ENCODE measurements around the gene CACNG3.

Gene CACNG3

DNA sequence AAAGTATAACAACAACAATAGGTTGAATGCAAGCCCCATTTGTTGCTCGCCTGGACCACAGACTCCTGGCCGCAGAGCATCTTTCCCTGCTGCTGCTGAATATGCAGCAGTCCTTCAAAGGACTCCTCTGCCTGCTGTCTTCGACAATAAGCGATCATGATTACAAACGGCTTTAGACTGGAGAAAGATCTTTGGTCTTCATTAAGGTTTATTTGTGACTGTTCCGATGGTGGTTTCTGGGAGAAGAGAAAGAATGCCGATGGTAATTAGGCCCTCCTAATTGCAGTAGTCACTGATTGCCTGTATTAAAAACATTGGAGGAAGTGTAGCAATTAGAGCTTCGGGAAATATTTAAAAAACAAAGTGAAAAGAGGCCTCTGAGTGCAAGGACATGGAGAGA is 138.2 kb downstream of the CACNG3 start:
- Histone ChIP-seq H3K27me3 (ENCODE audit: control insufficient read depth, low read length) (no peaks in the 10 kb centered on the region), H3K4me1 (ENCODE audit: control insufficient read depth, low read length) (no peaks in the 10 kb centered on the region), H3K27ac (ENCODE audit: low read depth, low read length) (no peak overlapping the region), H3K9me3 (ENCODE audit: control insufficient read depth, insufficient read depth, low read length) (no peaks in the 10 kb centered on the region), H3K9me2 (replicated peaks; ENCODE audit: control insufficient read depth, low read length) (no peaks in the 10 kb centered on the region), H3K4me2 (ENCODE audit: low read length) (no peak overlapping the region), H3K4me3 (ENCODE audit: low read length) (no peak overlapping the region), H3K79me2 (ENCODE audit: control insufficient read depth, low read length) (no peaks in the 10 kb centered on the region), H3K36me3 (ENCODE audit: control insufficient read depth, low read length) (no peaks in the 10 kb centered on the region), H3F3A (ENCODE audit: control insufficient read depth, insufficient read depth) (no peaks in the 10 kb centered on the region), H4K20me1 (ENCODE audit: control insufficient read depth, insufficient read depth, low read depth, low read length) (no peaks in the 10 kb centered on the region)
- no peak for TF ChIP-seq EZH2phosphoT487 (IDR thresholded peaks at IDR 0.05; ENCODE audit: borderline replicate concordance, low read length)
- TF ChIP-seq, protein P1, sequence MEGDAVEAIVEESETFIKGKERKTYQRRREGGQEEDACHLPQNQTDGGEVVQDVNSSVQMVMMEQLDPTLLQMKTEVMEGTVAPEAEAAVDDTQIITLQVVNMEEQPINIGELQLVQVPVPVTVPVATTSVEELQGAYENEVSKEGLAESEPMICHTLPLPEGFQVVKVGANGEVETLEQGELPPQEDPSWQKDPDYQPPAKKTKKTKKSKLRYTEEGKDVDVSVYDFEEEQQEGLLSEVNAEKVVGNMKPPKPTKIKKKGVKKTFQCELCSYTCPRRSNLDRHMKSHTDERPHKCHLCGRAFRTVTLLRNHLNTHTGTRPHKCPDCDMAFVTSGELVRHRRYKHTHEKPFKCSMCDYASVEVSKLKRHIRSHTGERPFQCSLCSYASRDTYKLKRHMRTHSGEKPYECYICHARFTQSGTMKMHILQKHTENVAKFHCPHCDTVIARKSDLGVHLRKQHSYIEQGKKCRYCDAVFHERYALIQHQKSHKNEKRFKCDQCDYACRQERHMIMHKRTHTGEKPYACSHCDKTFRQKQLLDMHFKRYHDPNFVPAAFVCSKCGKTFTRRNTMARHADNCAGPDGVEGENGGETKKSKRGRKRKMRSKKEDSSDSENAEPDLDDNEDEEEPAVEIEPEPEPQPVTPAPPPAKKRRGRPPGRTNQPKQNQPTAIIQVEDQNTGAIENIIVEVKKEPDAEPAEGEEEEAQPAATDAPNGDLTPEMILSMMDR (IDR thresholded peaks at IDR 0.05; ENCODE audit: low read depth, low read length, poor library complexity, severe bottlenecking): no peak

DNA sequence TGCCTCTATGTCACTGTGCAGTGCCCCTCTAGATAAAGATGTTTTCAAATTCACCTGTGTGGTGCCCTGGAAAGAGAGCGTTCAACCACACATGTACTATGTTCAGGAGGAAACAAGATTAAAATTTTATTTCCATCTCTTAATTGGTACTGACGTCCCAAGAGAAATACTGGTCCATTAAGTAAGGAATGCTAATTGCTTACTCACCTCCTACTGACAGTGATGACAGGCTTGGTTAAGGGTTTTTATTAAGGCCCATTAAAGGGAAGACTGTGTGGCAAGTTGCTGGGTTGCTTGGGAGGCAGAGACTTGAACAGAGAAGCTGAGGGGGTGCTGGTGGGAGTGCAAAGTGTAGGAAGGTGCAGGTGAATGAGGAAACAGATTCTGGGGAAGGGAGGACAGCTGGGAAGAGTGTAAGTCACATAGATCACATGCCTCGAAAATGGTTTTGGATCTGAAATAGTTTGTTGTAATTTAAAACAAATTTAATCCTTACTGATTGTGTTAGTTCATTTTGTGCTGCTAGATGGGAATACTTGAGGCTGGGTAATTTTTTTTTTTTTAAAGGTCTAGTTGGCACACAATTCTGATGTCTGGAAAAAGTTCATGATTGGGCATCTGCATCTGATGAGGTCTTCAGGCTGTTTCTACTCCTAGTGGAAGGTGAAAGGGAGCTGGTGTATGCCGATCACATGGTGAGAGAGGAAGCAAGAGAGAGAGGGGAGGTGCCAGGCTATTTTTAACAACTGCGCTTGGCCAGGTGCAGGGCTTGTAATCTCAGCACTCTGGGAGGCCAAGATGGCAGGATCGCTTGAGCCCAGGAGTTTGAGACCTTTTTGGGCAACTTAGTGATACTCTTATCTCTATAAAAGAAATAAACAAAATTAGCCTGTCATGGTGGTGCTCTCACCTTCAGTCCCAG is 140.5 kb downstream of the CACNG3 start:
- no peaks in the 10 kb centered on the region for H3K9me2 ChIP-seq (replicated peaks; ENCODE audit: control insufficient read depth, low read length)
- H3K27me3 ChIP-seq (ENCODE audit: control insufficient read depth, low read length): no peaks in the 10 kb centered on the region
- no peaks in the 10 kb centered on the region for H4K20me1 ChIP-seq (ENCODE audit: control insufficient read depth, insufficient read depth, low read depth, low read length)
- H3K79me2 ChIP-seq (ENCODE audit: control insufficient read depth, low read length): no peaks in the 10 kb centered on the region
- no peaks in the 10 kb centered on the region for H3F3A ChIP-seq (ENCODE audit: control insufficient read depth, insufficient read depth)
- no peak overlapping the region for H3K27ac ChIP-seq (ENCODE audit: low read depth, low read length)
- H3K4me1 ChIP-seq (ENCODE audit: control insufficient read depth, low read length): no peaks in the 10 kb centered on the region
- H3K9me3 ChIP-seq (ENCODE audit: control insufficient read depth, insufficient read depth, low read length): no peaks in the 10 kb centered on the region
- no peak for TF ChIP-seq EZH2phosphoT487 (IDR thresholded peaks at IDR 0.05; ENCODE audit: borderline replicate concordance, low read length)
- TF ChIP-seq, protein P1 (IDR thresholded peaks at IDR 0.05; ENCODE audit: low read depth, low read length, poor library complexity, severe bottlenecking): no peak
- H3K4me3 ChIP-seq (ENCODE audit: low read length): no peak overlapping the region
- H3K4me2 ChIP-seq (ENCODE audit: low read length): no peak overlapping the region
- no peaks in the 10 kb centered on the region for H3K36me3 ChIP-seq (ENCODE audit: control insufficient read depth, low read length)

DNA sequence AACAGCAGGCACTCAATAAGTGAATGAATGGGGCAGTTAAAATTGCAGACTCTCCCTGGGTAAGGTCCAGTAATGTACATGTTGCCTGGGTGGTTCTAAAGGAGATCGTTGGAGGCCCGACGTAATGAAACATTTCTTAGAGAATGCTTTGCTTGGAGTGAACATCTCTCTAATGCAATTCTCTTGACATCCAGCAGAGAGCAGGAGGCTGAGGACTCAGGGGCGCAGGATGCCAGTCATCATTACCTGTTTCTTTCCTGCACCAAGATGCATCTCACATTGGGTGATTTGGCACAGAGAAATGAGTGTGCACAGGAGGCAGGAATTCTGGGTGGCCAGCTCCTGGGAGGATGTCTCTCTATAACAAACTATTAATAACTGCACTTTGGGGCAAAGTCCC is 152.9 kb downstream of the CACNG3 start:
- Histone ChIP-seq H3K9me3 (ENCODE audit: control insufficient read depth, insufficient read depth, low read length) (no peaks in the 10 kb centered on the region), H3K4me3 (ENCODE audit: low read length) (no peak overlapping the region), H3K4me2 (ENCODE audit: low read length) (no peak overlapping the region), H3K9me2 (replicated peaks; ENCODE audit: control insufficient read depth, low read length) (no peaks in the 10 kb centered on the region), H4K20me1 (ENCODE audit: control insufficient read depth, insufficient read depth, low read depth, low read length) (no peaks in the 10 kb centered on the region), H3K27me3 (ENCODE audit: control insufficient read depth, low read length) (no peaks in the 10 kb centered on the region), H3K4me1 (ENCODE audit: control insufficient read depth, low read length) (no peaks in the 10 kb centered on the region), H3K27ac (ENCODE audit: low read depth, low read length) (no peak overlapping the region), H3K79me2 (ENCODE audit: control insufficient read depth, low read length) (no peaks in the 10 kb centered on the region), H3K36me3 (ENCODE audit: control insufficient read depth, low read length) (no peaks in the 10 kb centered on the region), H3F3A (ENCODE audit: control insufficient read depth, insufficient read depth) (no peaks in the 10 kb centered on the region)
- no peak for TF ChIP-seq EZH2phosphoT487 (IDR thresholded peaks at IDR 0.05; ENCODE audit: borderline replicate concordance, low read length)
- TF ChIP-seq, protein P1 (IDR thresholded peaks at IDR 0.05; ENCODE audit: low read depth, low read length, poor library complexity, severe bottlenecking): peak; percentile 43

Measured in DOHH2 (cell line).